K562 (cell line): ENCODE results near the gene ABCB9. TPM values are rescaled to one million over a fixed set of nuclear protein-coding genes. Genes with fewer than 3 reads are reported as not detected.

Experiments
- COPS2 ChIP-seq: fragments of 450-650 bp; conservative IDR thresholded peaks from 2 replicates; pipeline ENCODE4 v1.6.1; 2016; ENCODE audit warnings: mild to moderate bottlenecking, moderate library complexity
- CREB5 ChIP-seq: fragments of 250-450 bp; sonication (Bioruptor Pico); IDR thresholded peaks from 2 replicates; pipeline ENCODE4 v1.5.0; 2020; ENCODE audit warnings: mild to moderate bottlenecking
- CTCF ChIP-seq, 3 experiments: IDR thresholded peaks in 2 of 3; conservative IDR thresholded peaks in 1 of 3; 2 replicates each; pipeline ENCODE4 v1.5.1; 2011 to 2012; ENCODE audit warnings: low read length in 3 of 3, mild to moderate bottlenecking in 3 of 3, control low read depth in 2 of 3, improper control_type of control experiment in 1 of 3, inconsistent platforms in 1 of 3, low read depth in 1 of 3, mixed read lengths in 1 of 3, moderate library complexity in 1 of 3; ENCODE audit not compliant: insufficient read depth in 2 of 3
- CTCFL ChIP-seq: IDR thresholded peaks from 2 replicates; pipeline ENCODE4 v1.6.1; 2011; ENCODE audit warnings: borderline replicate concordance, low read depth, mild to moderate bottlenecking, moderate library complexity, low read length; ENCODE audit not compliant: insufficient read depth, poor library complexity, severe bottlenecking
- DIDO1 ChIP-seq: fragments of 450-650 bp; IDR thresholded peaks from 2 replicates; pipeline ENCODE4 v1.6.1; 2016; ENCODE audit warnings: low read depth, missing biosample characterization, missing genetic modification characterization
- ETV5 ChIP-seq: sonication (generic); formaldehyde crosslinking; IDR thresholded peaks from 2 replicates; pipeline ENCODE4 v1.4.0; 2020; ENCODE audit warnings: low read depth, mild to moderate bottlenecking, missing genetic modification reagents
- FOXP1 ChIP-seq: sonication (generic); formaldehyde crosslinking; IDR thresholded peaks from 2 replicates; pipeline ENCODE4 v1.8.0; 2022; ENCODE audit warnings: mild to moderate bottlenecking, missing genetic modification reagents
- GATAD2B ChIP-seq: fragments of 450-650 bp; IDR thresholded peaks from 2 replicates; pipeline ENCODE4 v1.6.1; 2017; ENCODE audit warnings: mild to moderate bottlenecking, borderline replicate concordance
- GTF2A2 ChIP-seq: IDR thresholded peaks from 2 replicates; pipeline ENCODE4 v1.6.1; 2016; ENCODE audit warnings: mild to moderate bottlenecking, missing genetic modification characterization, missing compliant biosample characterization
- NUFIP1 ChIP-seq: fragments of 450-650 bp; IDR thresholded peaks from 2 replicates; pipeline ENCODE4 v1.6.1; 2018; ENCODE audit not compliant: partially characterized antibody
- SFPQ ChIP-seq: fragments of 200-400 bp; formaldehyde crosslinking; IDR thresholded peaks from 2 replicates; pipeline ENCODE4 v1.6.1; 2017; ENCODE audit warnings: mild to moderate bottlenecking, low read depth, low read length, moderate library complexity
- SRSF7 ChIP-seq: fragments of 200-400 bp; formaldehyde crosslinking; optimal IDR thresholded peaks from 2 replicates; pipeline ENCODE3; 2017; ENCODE audit warnings: mild to moderate bottlenecking, low read depth, low read length
- SUPT5H ChIP-seq: fragments of 450-650 bp; IDR thresholded peaks from 2 replicates; pipeline ENCODE4 v1.6.1; 2016
- TBL1XR1 ChIP-seq, 2 experiments: IDR thresholded peaks; 2 replicates each; pipeline ENCODE4 v1.6.1; 2012; ENCODE audit warnings: improper control_type of control experiment in 2 of 2, low read length in 2 of 2, mild to moderate bottlenecking in 1 of 2
- ZBTB9 ChIP-seq: fragments of 450-650 bp; formaldehyde crosslinking; IDR thresholded peaks from 2 replicates; pipeline ENCODE4 v1.4.0; 2020; ENCODE audit warnings: mild to moderate bottlenecking, moderate library complexity
- ZNF217 ChIP-seq: sonication (generic); formaldehyde crosslinking; IDR thresholded peaks from 2 replicates; pipeline ENCODE4 v1.8.0; 2022; ENCODE audit warnings: mild to moderate bottlenecking, missing genetic modification reagents
- ZNF274 ChIP-seq: IDR thresholded peaks from 2 replicates; pipeline ENCODE4 v1.6.1; 2011; ENCODE audit warnings: low read depth, mild to moderate bottlenecking, low read length, moderate library complexity, borderline replicate concordance
- ZNF445 ChIP-seq: fragments of 250-450 bp; sonication (Bioruptor Pico); IDR thresholded peaks from 2 replicates; pipeline ENCODE4 v1.4.0; 2020; ENCODE audit warnings: low read depth, mild to moderate bottlenecking, moderate library complexity
- polyA plus RNA-seq, 8 experiments: library from polyadenylated mRNA; depleted of rRNA in 4 of 8; stranded (reverse) in 5 of 8; unstranded in 3 of 8; fragments of >200 nt; fragmentation: Nextera tagmentation in 2 of 8; fragmentation: Illumina TruSeq in 1 of 8; extraction: Ambion mirVana in 2 of 8; extraction: Trizol in 1 of 8; gene quantifications; 2 replicates each; pipeline versions ENCODE4 v1.2.1 to v1.2.3, GENCODE V29; 2011 to 2014; ENCODE audit warnings: inconsistent platforms in 1 of 8, missing spikeins in 1 of 8
- total RNA-seq, 7 experiments: library from RNA; depleted of rRNA in 6 of 7; stranded (reverse); fragments of >200 nt in 6 of 7; fragmentation: Illumina TruSeq in 2 of 7; extraction: Trizol in 2 of 7; gene quantifications; 2 replicates each; pipeline versions ENCODE4 v1.2.1 to v1.2.3, GENCODE V29; 2011 to 2021; ENCODE audit warnings: low replicate concordance in 1 of 7

Gene ABCB9
- total and polyA plus RNA-seq, 9 of the 15 experiments (the other 6 are each of a cell fraction or from before 2014, with no cell fraction given): 0.20 to 12.6 (median 6.2) TPM

- 0 out of 2 replicates have a peak, but pooled peaks have one; percentile 30 for TF ChIP-seq CREB5 (CRISPR knock-in tag)
- no peak for TF ChIP-seq SRSF7
- TF ChIP-seq GATAD2B: peak; percentile 63; the same call in 1 of the 2 replicates
- TF ChIP-seq TBL1XR1 (IDR thresholded peaks at IDR 0.05; ENCODE audit: low read length in 2 of 2): peak in 1 of 2 experiments; percentile 9; a peak in 1 of 4 replicates
- peak in 2 of 3 experiments; percentile 23 to 43; a peak in 1 of 6 replicates for TF ChIP-seq CTCF (IDR thresholded peaks at IDR 0.05 in 2 of 3, conservative IDR thresholded peaks at IDR 0.05 in 1 of 3; ENCODE audit: insufficient read depth in 2 of 3, low read depth in 1 of 3, low read length in 3 of 3)
- no peak for TF ChIP-seq DIDO1
- no peak for TF ChIP-seq NUFIP1
- TF ChIP-seq ETV5 (CRISPR knock-in tag): no peak
- no peak for TF ChIP-seq ZNF274
- no peak for TF ChIP-seq ZNF445 (CRISPR knock-in tag)
- no peak for TF ChIP-seq COPS2
- TF ChIP-seq ZNF217 (CRISPR knock-in tag): no peak
- peak; percentile 19; the same call in 1 of the 2 replicates for TF ChIP-seq FOXP1 (CRISPR knock-in tag)
- peak; percentile 72; the same call in 1 of the 2 replicates for TF ChIP-seq SUPT5H
- TF ChIP-seq CTCFL: peak; percentile 2
- TF ChIP-seq SFPQ: no peak
- TF ChIP-seq GTF2A2 (tag): peak; percentile 51; the same call in 1 of the 2 replicates
- TF ChIP-seq ZBTB9 (CRISPR knock-in tag): peak; percentile 76; the same call in 1 of the 2 replicates
Measured at GRCh38 chr12:122980183-122981035, 14.1 kb upstream of the ABCB9 start, which contains the start of gene ARL6IP4 (continued).
